Brain pericyte (primary cell): ENCODE data around the gene PROCR.
"Not testable (repeated sequence)": the region's sequence is repeated elsewhere in the genome, so short reads cannot be mapped to it uniquely, and the experiment has no call there.

ENCODE experiments used
- DNase-seq: peaks from one replicate; pipeline ENCODE4 v3.0.0-alpha.2; 2012; ENCODE audit warnings: low read depth, low spot score

PROCR gene

GRCh38 chr20:35171753-35172433 is at the start of gene PROCR:
PROCR (plus strand) TSS chr20:35172072; CDS start chr20:35172155, 83 bp downstream.
- DNase-seq: peak; percentile 39

GRCh38 chr20:35122756-35123405 is 49.0 kb upstream of the PROCR start:
- DNase-seq: no peak

GRCh38 chr20:35125753-35126152 is 46.1 kb upstream of the PROCR start:
- DNase-seq: no peak

GRCh38 chr20:35129647-35130069 is 42.2 kb upstream of the PROCR start:
- no peak for DNase-seq

- DNase-seq: no peak
Observed at GRCh38 chr20:35131934-35132333, 39.9 kb upstream of the PROCR start.

GRCh38 chr20:35133031-35133430 is 38.8 kb upstream of the PROCR start:
- no peak for DNase-seq

GRCh38 chr20:35133735-35134134 is 38.1 kb upstream of the PROCR start:
- no peak for DNase-seq

GRCh38 chr20:35134472-35134871 is 37.4 kb upstream of the PROCR start:
- no peak for DNase-seq

- no peak for DNase-seq
Observed at GRCh38 chr20:35134880-35135279, 37.0 kb upstream of the PROCR start.

GRCh38 chr20:35135867-35136586 is 35.8 kb upstream of the PROCR start:
- no peak for DNase-seq

GRCh38 chr20:35144694-35145093 is 27.2 kb upstream of the PROCR start:
- DNase-seq: no peak

- DNase-seq: no peak
Observed at GRCh38 chr20:35145141-35145564, 26.7 kb upstream of the PROCR start.

GRCh38 chr20:35146299-35146919 is 25.5 kb upstream of the PROCR start:
- no peak for DNase-seq

- DNase-seq: peak; percentile 80
Observed at GRCh38 chr20:35146920-35147574, 24.8 kb upstream of the PROCR start, which contains the start of gene EDEM2. EDEM2 (minus strand) TSS chr20:35147336; CDS start chr20:35147258, 78 bp downstream.

GRCh38 chr20:35147575-35148071 is 24.2 kb upstream of the PROCR start:
- not testable (repeated sequence) for DNase-seq

GRCh38 chr20:35150846-35151579 is 20.9 kb upstream of the PROCR start:
- DNase-seq: no peak

GRCh38 chr20:35151736-35152135 is 20.1 kb upstream of the PROCR start:
- DNase-seq: no peak

- DNase-seq: no peak
Observed at GRCh38 chr20:35155936-35156335, 15.9 kb upstream of the PROCR start.

GRCh38 chr20:35156978-35157377 is 14.9 kb upstream of the PROCR start:
- DNase-seq: no peak

GRCh38 chr20:35160341-35160740 is 11.5 kb upstream of the PROCR start:
- DNase-seq: not testable (repeated sequence)

- not testable (repeated sequence) for DNase-seq
Observed at GRCh38 chr20:35164531-35164930, 7.3 kb upstream of the PROCR start.
